MM.1S (cell line): ENCODE measurements around the gene SNCA.

ENCODE experiments used
- DNase-seq: peaks from one replicate; pipeline ENCODE4 v3.0.0-alpha.2; 2015
- H2AFZ ChIP-seq: fragments of 300-600 bp; sonication (generic); 2 replicates; pipeline ENCODE4 v1.6.0; 2016; ENCODE audit warnings: antibody characterized with exemption, low read length
- H3F3A ChIP-seq: fragments of 300-600 bp; sonication (generic); 2 replicates; pipeline ENCODE4 v1.6.1; 2016; ENCODE audit warnings: mild to moderate bottlenecking, antibody characterized with exemption, low read length, moderate library complexity, mixed read lengths; ENCODE audit not compliant: insufficient read depth
- H3K27ac ChIP-seq: fragments of 300-600 bp; sonication (generic); 2 replicates; pipeline ENCODE4 v1.5.1; 2016; ENCODE audit warnings: mild to moderate bottlenecking, low read length
- H3K27me3 ChIP-seq: fragments of 300-600 bp; sonication (generic); replicated peaks from 2 replicates; pipeline ENCODE4 v1.6.0; 2016; ENCODE audit warnings: low read length; ENCODE audit not compliant: insufficient read depth
- H3K36me3 ChIP-seq: fragments of 300-600 bp; sonication (generic); replicated peaks from 2 replicates; pipeline ENCODE4 v1.6.1; 2016; ENCODE audit warnings: mild to moderate bottlenecking, low read length, mixed read lengths; ENCODE audit not compliant: insufficient read depth
- H3K4me1 ChIP-seq: fragments of 300-600 bp; sonication (generic); 2 replicates; pipeline ENCODE4 v1.6.1; 2016; ENCODE audit warnings: low read length, mixed read lengths
- H3K4me2 ChIP-seq: fragments of 300-600 bp; sonication (generic); 2 replicates; pipeline ENCODE4 v1.6.0; 2016; ENCODE audit warnings: low read depth, low read length
- H3K4me3 ChIP-seq: fragments of 300-600 bp; sonication (generic); 2 replicates; pipeline ENCODE4 v1.5.1; 2016; ENCODE audit warnings: low read length, mixed read lengths
- H3K79me2 ChIP-seq: fragments of 300-600 bp; sonication (generic); 2 replicates; pipeline ENCODE4 v1.6.1; 2016; ENCODE audit warnings: mixed run types, low read length, mixed read lengths
- H3K9ac ChIP-seq: fragments of 300-600 bp; sonication (generic); 2 replicates; pipeline ENCODE4 v1.6.1; 2016; ENCODE audit warnings: low read length, mixed read lengths
- H3K9me2 ChIP-seq: fragments of 300-600 bp; sonication (generic); replicated peaks from 2 replicates; pipeline ENCODE4 v1.6.1; 2016; ENCODE audit warnings: mild to moderate bottlenecking, low read length, mixed read lengths; ENCODE audit not compliant: insufficient read depth
- H3K9me3 ChIP-seq: fragments of 300-600 bp; sonication (generic); replicated peaks from 2 replicates; pipeline ENCODE4 v1.6.1; 2016; ENCODE audit warnings: mild to moderate bottlenecking, low read length, mixed read lengths; ENCODE audit not compliant: insufficient read depth
- H4K20me1 ChIP-seq: fragments of 300-600 bp; sonication (generic); 2 replicates; pipeline ENCODE4 v1.6.1; 2016; ENCODE audit warnings: mild to moderate bottlenecking, low read length, moderate library complexity, mixed read lengths; ENCODE audit not compliant: insufficient read depth
- EZH2 ChIP-seq: fragments of 300-600 bp; sonication (generic); optimal IDR thresholded peaks from 2 replicates; pipeline ENCODE3; 2017; ENCODE audit warnings: low read depth, mild to moderate bottlenecking, antibody characterized with exemption, low read length, mixed read lengths
- EZH2phosphoT487 ChIP-seq: fragments of 300-600 bp; sonication (generic); IDR thresholded peaks from 2 replicates; pipeline ENCODE4 v1.6.1; 2018; ENCODE audit warnings: antibody characterized with exemption, low read length
- TF ChIP-seq, protein P1 (sequence below): fragments of 300-600 bp; sonication (generic); IDR thresholded peaks from 2 replicates; pipeline ENCODE4 v1.5.1; 2016; ENCODE audit warnings: antibody characterized with exemption, low read length, mixed read lengths

The SNCA gene

DNA sequence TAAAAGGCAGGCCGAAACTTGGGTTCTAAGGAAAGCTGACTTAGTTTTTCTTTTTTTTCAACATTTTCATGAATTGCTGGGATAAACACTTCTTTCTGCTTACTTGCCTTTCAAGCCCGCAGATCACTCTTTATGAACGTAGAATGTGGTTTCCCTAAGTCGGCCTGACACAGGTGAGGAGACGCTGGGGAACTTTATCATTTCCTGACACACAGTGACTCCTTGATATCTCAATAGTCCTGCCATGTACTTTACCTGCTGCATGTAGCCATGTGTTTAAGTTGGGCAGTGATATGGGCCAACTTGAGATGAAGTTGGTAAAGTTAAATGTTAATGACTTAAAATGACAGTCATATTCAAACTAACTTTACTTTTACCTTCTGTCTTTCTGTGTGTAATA lies 26.6 kb upstream of the SNCA start:
- DNase-seq, result no peak
- H3F3A ChIP-seq, result no peaks in the 10 kb centered on the region

DNA sequence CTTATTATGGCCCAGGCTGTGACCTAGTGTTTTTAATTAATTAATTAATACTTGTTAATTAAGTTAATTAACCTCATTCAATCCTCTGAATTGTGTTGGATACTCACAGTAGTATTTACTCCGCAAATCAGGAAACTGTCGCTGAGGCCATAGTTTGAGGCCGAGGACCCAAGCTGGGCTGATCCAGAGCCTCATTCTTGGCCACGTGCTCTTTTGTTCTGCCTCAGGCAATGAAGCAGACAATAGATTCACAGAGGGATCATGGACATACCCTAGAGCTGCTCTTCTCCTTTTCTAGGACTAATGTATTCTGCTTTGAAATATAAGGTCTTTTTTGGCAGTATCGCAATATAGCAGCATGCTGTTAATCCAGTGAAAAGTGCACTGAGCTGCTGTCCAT lies 24.0 kb upstream of the SNCA start:
- no peaks in the 10 kb centered on the region for H3K9me3 ChIP-seq
- no peaks in the 10 kb centered on the region for H3K4me1 ChIP-seq
- no peaks in the 10 kb centered on the region for H3K79me2 ChIP-seq
- no peak overlapping the region for H3K4me2 ChIP-seq
- H3F3A ChIP-seq, result no peaks in the 10 kb centered on the region
- H3K27me3 ChIP-seq, result no peaks in the 10 kb centered on the region
- no peak overlapping the region for H3K4me3 ChIP-seq
- no peaks in the 10 kb centered on the region for H4K20me1 ChIP-seq
- no peak overlapping the region for H2AFZ ChIP-seq
- no peaks in the 10 kb centered on the region for H3K36me3 ChIP-seq
- no peak overlapping the region for H3K27ac ChIP-seq
- H3K9me2 ChIP-seq, result no peaks in the 10 kb centered on the region
- TF ChIP-seq EZH2 (no peak), EZH2phosphoT487 (no peak)
- TF ChIP-seq, protein P1, sequence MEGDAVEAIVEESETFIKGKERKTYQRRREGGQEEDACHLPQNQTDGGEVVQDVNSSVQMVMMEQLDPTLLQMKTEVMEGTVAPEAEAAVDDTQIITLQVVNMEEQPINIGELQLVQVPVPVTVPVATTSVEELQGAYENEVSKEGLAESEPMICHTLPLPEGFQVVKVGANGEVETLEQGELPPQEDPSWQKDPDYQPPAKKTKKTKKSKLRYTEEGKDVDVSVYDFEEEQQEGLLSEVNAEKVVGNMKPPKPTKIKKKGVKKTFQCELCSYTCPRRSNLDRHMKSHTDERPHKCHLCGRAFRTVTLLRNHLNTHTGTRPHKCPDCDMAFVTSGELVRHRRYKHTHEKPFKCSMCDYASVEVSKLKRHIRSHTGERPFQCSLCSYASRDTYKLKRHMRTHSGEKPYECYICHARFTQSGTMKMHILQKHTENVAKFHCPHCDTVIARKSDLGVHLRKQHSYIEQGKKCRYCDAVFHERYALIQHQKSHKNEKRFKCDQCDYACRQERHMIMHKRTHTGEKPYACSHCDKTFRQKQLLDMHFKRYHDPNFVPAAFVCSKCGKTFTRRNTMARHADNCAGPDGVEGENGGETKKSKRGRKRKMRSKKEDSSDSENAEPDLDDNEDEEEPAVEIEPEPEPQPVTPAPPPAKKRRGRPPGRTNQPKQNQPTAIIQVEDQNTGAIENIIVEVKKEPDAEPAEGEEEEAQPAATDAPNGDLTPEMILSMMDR, result no peak
- DNase-seq, result no peak
- H3K9ac ChIP-seq, result no peak overlapping the region

More for the DNA sequence above, 26.6 kb upstream of the SNCA start:
- H3K79me2 ChIP-seq, result no peaks in the 10 kb centered on the region
- H3K27ac ChIP-seq, result no peak overlapping the region
- no peak overlapping the region for H2AFZ ChIP-seq
- no peaks in the 10 kb centered on the region for H3K9me3 ChIP-seq
- no peaks in the 10 kb centered on the region for H3K36me3 ChIP-seq
- no peaks in the 10 kb centered on the region for H3K9me2 ChIP-seq
- TF ChIP-seq EZH2 (no peak), EZH2phosphoT487 (no peak)
- TF ChIP-seq, protein P1, result no peak
- no peaks in the 10 kb centered on the region for H3K27me3 ChIP-seq
- H3K4me1 ChIP-seq, result no peaks in the 10 kb centered on the region
- no peak overlapping the region for H3K9ac ChIP-seq
- no peak overlapping the region for H3K4me2 ChIP-seq
- no peaks in the 10 kb centered on the region for H4K20me1 ChIP-seq
- no peak overlapping the region for H3K4me3 ChIP-seq

DNA sequence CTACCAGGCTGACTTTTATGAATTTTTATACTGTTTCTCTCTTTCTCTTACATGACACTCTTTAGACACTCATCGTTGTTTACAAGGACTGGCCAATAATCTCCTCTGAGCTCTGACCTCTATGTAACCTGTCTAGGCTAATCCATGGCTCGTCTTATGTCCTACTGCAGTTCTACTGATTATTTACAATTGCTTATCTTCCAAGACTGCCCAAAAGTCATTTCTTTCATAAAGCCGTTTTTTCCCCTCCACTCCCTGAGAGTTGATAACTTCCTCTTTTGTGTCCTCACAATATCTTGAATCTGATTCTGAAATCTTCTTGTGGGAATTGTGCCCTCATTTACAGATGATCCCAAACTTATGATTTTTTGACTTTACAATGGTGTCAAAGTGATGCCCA lies 18.3 kb upstream of the SNCA start:
- H3K4me1 ChIP-seq, result no peaks in the 10 kb centered on the region

More for the DNA sequence above, 18.3 kb upstream of the SNCA start:
- Histone ChIP-seq H2AFZ (no peak overlapping the region), H3K9ac (no peak overlapping the region), H3K36me3 (no peaks in the 10 kb centered on the region), H3K4me3 (no peak overlapping the region), H3K9me2 (no peaks in the 10 kb centered on the region), H3F3A (no peaks in the 10 kb centered on the region), H3K9me3 (no peaks in the 10 kb centered on the region), H4K20me1 (no peaks in the 10 kb centered on the region), H3K27ac (no peak overlapping the region), H3K27me3 (no peaks in the 10 kb centered on the region), H3K4me2 (no peak overlapping the region), H3K79me2 (no peaks in the 10 kb centered on the region)
- DNase-seq, result no peak
- TF ChIP-seq, protein P1, result no peak
- no peak for TF ChIP-seq EZH2phosphoT487
- no peak for TF ChIP-seq EZH2
